Adrenal gland (tissue), 5 donors: ENCODE measurements around the gene TPH2.

Source experiments
- POLR2A ChIP-seq, 2 donors: fragments of 450-650 bp; IDR thresholded peaks; one replicate each; pipeline ENCODE4 v1.6.1; 2017; ENCODE audit warnings: antibody characterized with exemption in 2 of 2, mild to moderate bottlenecking in 2 of 2, moderate library complexity in 1 of 2
- TF ChIP-seq, protein P1 (sequence below), 6 experiments: fragments of 450-650 bp in 4 of 6; fragments of 200-600 bp in 2 of 6; sonication (generic) in 1 of 6; IDR thresholded peaks; 1 replicate in 5 of 6; 2 replicates in 1 of 6; pipeline versions ENCODE4 v1.5.1 to v1.8.0; 2016 to 2021; ENCODE audit warnings: antibody characterized with exemption in 6 of 6, mild to moderate bottlenecking in 2 of 6, moderate library complexity in 1 of 6
- donor health status: DM: no; HTN: no; CAD: no.

- TF ChIP-seq, protein P1, sequence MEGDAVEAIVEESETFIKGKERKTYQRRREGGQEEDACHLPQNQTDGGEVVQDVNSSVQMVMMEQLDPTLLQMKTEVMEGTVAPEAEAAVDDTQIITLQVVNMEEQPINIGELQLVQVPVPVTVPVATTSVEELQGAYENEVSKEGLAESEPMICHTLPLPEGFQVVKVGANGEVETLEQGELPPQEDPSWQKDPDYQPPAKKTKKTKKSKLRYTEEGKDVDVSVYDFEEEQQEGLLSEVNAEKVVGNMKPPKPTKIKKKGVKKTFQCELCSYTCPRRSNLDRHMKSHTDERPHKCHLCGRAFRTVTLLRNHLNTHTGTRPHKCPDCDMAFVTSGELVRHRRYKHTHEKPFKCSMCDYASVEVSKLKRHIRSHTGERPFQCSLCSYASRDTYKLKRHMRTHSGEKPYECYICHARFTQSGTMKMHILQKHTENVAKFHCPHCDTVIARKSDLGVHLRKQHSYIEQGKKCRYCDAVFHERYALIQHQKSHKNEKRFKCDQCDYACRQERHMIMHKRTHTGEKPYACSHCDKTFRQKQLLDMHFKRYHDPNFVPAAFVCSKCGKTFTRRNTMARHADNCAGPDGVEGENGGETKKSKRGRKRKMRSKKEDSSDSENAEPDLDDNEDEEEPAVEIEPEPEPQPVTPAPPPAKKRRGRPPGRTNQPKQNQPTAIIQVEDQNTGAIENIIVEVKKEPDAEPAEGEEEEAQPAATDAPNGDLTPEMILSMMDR (IDR thresholded peaks at IDR 0.05): no peak
- TF ChIP-seq POLR2A (IDR thresholded peaks at IDR 0.05): no peak
Measured at GRCh38 chr12:71947645-71948105, 9.0 kb downstream of the TPH2 start.
